Peyer's patch (tissue), 4 donors: ENCODE data around the gene ABCA3. TPM values are rescaled to one million over a fixed set of nuclear protein-coding genes. Genes with fewer than 3 reads are reported as not detected.

Experiments used
- DNase-seq, 3 donors: peaks; one replicate each; pipeline ENCODE4 v3.0.0-alpha.2; 2017 to 2019
- H3K27ac ChIP-seq, 4 donors: fragments of 200-600 bp; sonication (generic); one replicate each; pipeline ENCODE4 v1.5.1; 2016 to 2019
- H3K27me3 ChIP-seq, 2 donors: fragments of 200-600 bp; sonication (generic); one replicate each; pipeline ENCODE4 v1.5.1; 2019
- H3K36me3 ChIP-seq, 3 donors: fragments of 200-600 bp; sonication (generic); one replicate each; pipeline ENCODE4 v1.5.1; 2016 to 2019
- H3K4me1 ChIP-seq, 4 donors: fragments of 200-600 bp; sonication (generic); one replicate each; pipeline ENCODE4 v1.5.1; 2016 to 2019
- H3K4me3 ChIP-seq, 4 donors: fragments of 200-600 bp; sonication (generic); 1 replicate in 3 of 4; 2 replicates in 1 of 4; pipeline ENCODE4 v1.5.1; 2016 to 2019; ENCODE audit warnings: mild to moderate bottlenecking in 1 of 4
- H3K9me3 ChIP-seq, 4 donors: fragments of 200-600 bp; sonication (generic); one replicate each; pipeline ENCODE4 v1.5.1; 2016 to 2019; ENCODE audit warnings: mild to moderate bottlenecking in 1 of 4
- CTCF ChIP-seq, 6 experiments: fragments of 450-650 bp in 4 of 6; fragments of 200-600 bp in 2 of 6; sonication (generic) in 1 of 6; IDR thresholded peaks; one replicate each; pipeline ENCODE4 v1.5.1; 2017 to 2019; ENCODE audit warnings: antibody characterized with exemption in 6 of 6, mild to moderate bottlenecking in 3 of 6, moderate library complexity in 1 of 6
- POLR2A ChIP-seq, 2 donors: fragments of 450-650 bp; IDR thresholded peaks; one replicate each; pipeline ENCODE4 v1.5.1; 2017; ENCODE audit warnings: antibody characterized with exemption in 2 of 2, mild to moderate bottlenecking in 2 of 2, moderate library complexity in 2 of 2
- total RNA-seq, 4 donors: library from RNA; depleted of rRNA; stranded (reverse); fragments of >200 nt; gene quantifications; one replicate each; pipeline ENCODE4 v1.1.0, GENCODE V29; 2016

The ABCA3 gene
- total RNA-seq, 4 donors from 2014 or later = 3.2 to 6.6 (median 4.6) TPM

- Histone ChIP-seq H3K9me3 (no peaks in the 10 kb centered on the region), H3K27ac (no peak overlapping the region), H3K27me3 (no peaks in the 10 kb centered on the region), H3K4me1 (no peaks in the 10 kb centered on the region), H3K36me3 (no peaks in the 10 kb centered on the region), H3K4me3 (no peak overlapping the region)
- no peak for DNase-seq
- TF ChIP-seq CTCF (IDR thresholded peaks at IDR 0.05) (no peak), POLR2A (IDR thresholded peaks at IDR 0.05) (no peak)
These were observed 24.2 kb upstream of the ABCA3 start for GRCh38 chr16:2364638-2365210.

- Histone ChIP-seq H3K4me3 (no peak overlapping the region), H3K36me3 (no peaks in the 10 kb centered on the region), H3K27me3 (no peaks in the 10 kb centered on the region), H3K9me3 (no peaks in the 10 kb centered on the region), H3K4me1 (no peaks in the 10 kb centered on the region), H3K27ac (no peak overlapping the region)
- no peak for DNase-seq
- TF ChIP-seq POLR2A (IDR thresholded peaks at IDR 0.05) (no peak), CTCF (IDR thresholded peaks at IDR 0.05) (no peak)
These were observed 21.7 kb upstream of the ABCA3 start for GRCh38 chr16:2362218-2362617.

- Histone ChIP-seq H3K36me3 (no peaks in the 10 kb centered on the region), H3K27ac (no peak overlapping the region), H3K4me1 (no peaks in the 10 kb centered on the region), H3K27me3 (no peaks in the 10 kb centered on the region), H3K9me3 (no peaks in the 10 kb centered on the region), H3K4me3 (no peak overlapping the region)
- TF ChIP-seq CTCF (IDR thresholded peaks at IDR 0.05) (no peak), POLR2A (IDR thresholded peaks at IDR 0.05) (no peak)
- DNase-seq = no peak
These were observed 20.6 kb upstream of the ABCA3 start for GRCh38 chr16:2361129-2361528.

GRCh38 chr16:2359919-2360318 is 19.4 kb upstream of the ABCA3 start:
- H3K27ac ChIP-seq = no peak overlapping the region
- H3K4me1 ChIP-seq = no peaks in the 10 kb centered on the region
- H3K36me3 ChIP-seq = no peaks in the 10 kb centered on the region
- no peak overlapping the region for H3K4me3 ChIP-seq
- no peaks in the 10 kb centered on the region for H3K27me3 ChIP-seq
- no peaks in the 10 kb centered on the region for H3K9me3 ChIP-seq
- TF ChIP-seq POLR2A (IDR thresholded peaks at IDR 0.05) (no peak), CTCF (IDR thresholded peaks at IDR 0.05) (no peak)
- DNase-seq = no peak

GRCh38 chr16:2358811-2359210 is 18.3 kb upstream of the ABCA3 start:
- no peaks in the 10 kb centered on the region for H3K36me3 ChIP-seq
- no peak overlapping the region for H3K4me3 ChIP-seq
- no peaks in the 10 kb centered on the region for H3K4me1 ChIP-seq
- no peak for TF ChIP-seq CTCF (IDR thresholded peaks at IDR 0.05)
- no peak for TF ChIP-seq POLR2A (IDR thresholded peaks at IDR 0.05)
- H3K27ac ChIP-seq = no peak overlapping the region
- no peaks in the 10 kb centered on the region for H3K27me3 ChIP-seq
- no peak for DNase-seq
- no peaks in the 10 kb centered on the region for H3K9me3 ChIP-seq

GRCh38 chr16:2357331-2357730 is 16.8 kb upstream of the ABCA3 start:
- no peak overlapping the region for H3K4me3 ChIP-seq
- no peaks in the 10 kb centered on the region for H3K4me1 ChIP-seq
- H3K27ac ChIP-seq = no peak overlapping the region
- H3K9me3 ChIP-seq = no peaks in the 10 kb centered on the region
- TF ChIP-seq CTCF (IDR thresholded peaks at IDR 0.05) = no peak
- TF ChIP-seq POLR2A (IDR thresholded peaks at IDR 0.05) = no peak
- no peaks in the 10 kb centered on the region for H3K27me3 ChIP-seq
- no peaks in the 10 kb centered on the region for H3K36me3 ChIP-seq
- DNase-seq = no peak
